ENCODE data around the gene CDH4.
"Not testable (repeated sequence)": the region's sequence is repeated elsewhere in the genome, so short reads cannot be mapped to it uniquely, and the experiment has no call there.

Gene CDH4

GRCh38 chr20:61844621-61845020 is 592.6 kb downstream of the CDH4 start:
- no peak for DNase-seq

- DNase-seq, result no peak
Observed at GRCh38 chr20:61845233-61845671, 593.2 kb downstream of the CDH4 start.

GRCh38 chr20:61846074-61846473 is 594.0 kb downstream of the CDH4 start:
- no peak for DNase-seq

- no peak for DNase-seq
Observed at GRCh38 chr20:61846741-61847419, 594.8 kb downstream of the CDH4 start.

GRCh38 chr20:61847420-61847748 is 595.3 kb downstream of the CDH4 start:
- no peak for DNase-seq

- no peak for DNase-seq
Observed at GRCh38 chr20:61847986-61848385, 595.9 kb downstream of the CDH4 start.

- DNase-seq, result no peak
Observed at GRCh38 chr20:61848851-61849250, 596.8 kb downstream of the CDH4 start.

GRCh38 chr20:61849376-61849775 is 597.3 kb downstream of the CDH4 start:
- DNase-seq, result no peak

GRCh38 chr20:61849822-61850221 is 597.8 kb downstream of the CDH4 start:
- no peak for DNase-seq

GRCh38 chr20:61850457-61850856 is 598.4 kb downstream of the CDH4 start:
- DNase-seq, result no peak

GRCh38 chr20:61850926-61851900 is 599.2 kb downstream of the CDH4 start:
- DNase-seq, result no peak

- DNase-seq, result no peak
Observed at GRCh38 chr20:61852268-61853072, 600.4 kb downstream of the CDH4 start.

GRCh38 chr20:61853073-61854005 is 601.3 kb downstream of the CDH4 start:
- DNase-seq, result no peak

GRCh38 chr20:61854538-61854937 is 602.5 kb downstream of the CDH4 start:
- DNase-seq, result not testable (repeated sequence)

GRCh38 chr20:61855286-61855685 is 603.2 kb downstream of the CDH4 start:
- DNase-seq, result no peak

GRCh38 chr20:61856626-61857413 is 604.8 kb downstream of the CDH4 start:
- no peak for DNase-seq

- DNase-seq, result no peak
Observed at GRCh38 chr20:61857414-61857775, 605.3 kb downstream of the CDH4 start.

GRCh38 chr20:61857884-61858283 is 605.8 kb downstream of the CDH4 start:
- DNase-seq, result no peak

GRCh38 chr20:61859767-61860166 is 607.7 kb downstream of the CDH4 start:
- DNase-seq, result no peak

GRCh38 chr20:61860260-61860987 is 608.4 kb downstream of the CDH4 start:
- DNase-seq, result no peak

All from NCI-H1436 (cell line).